Ishikawa (cell line): Measurements from ENCODE around the gene RPP21.

Source experiments
- CEBPB ChIP-seq: IDR thresholded peaks from 2 replicates; pipeline ENCODE4 v1.6.1; 2012
- CREB1 ChIP-seq: IDR thresholded peaks from 2 replicates; pipeline ENCODE4 v1.6.1; 2012; ENCODE audit warnings: low read depth
- EGR1 ChIP-seq: IDR thresholded peaks from 2 replicates; pipeline ENCODE4 v1.6.1; 2012
- EP300 ChIP-seq: IDR thresholded peaks from 2 replicates; pipeline ENCODE4 v1.6.1; 2012; ENCODE audit warnings: borderline replicate concordance
- FOXM1 ChIP-seq: IDR thresholded peaks from 2 replicates; pipeline ENCODE4 v1.6.1; 2012; ENCODE audit warnings: low read depth, borderline replicate concordance
- MAX ChIP-seq: IDR thresholded peaks from 2 replicates; pipeline ENCODE4 v1.6.1; 2012
- NFIC ChIP-seq: IDR thresholded peaks from 2 replicates; pipeline ENCODE4 v1.6.1; 2012
- RAD21 ChIP-seq: IDR thresholded peaks from 2 replicates; pipeline ENCODE4 v1.6.1; 2012; ENCODE audit warnings: low read depth
- REST ChIP-seq: IDR thresholded peaks from 2 replicates; pipeline ENCODE4 v1.6.1; 2012; ENCODE audit warnings: low read depth, mild to moderate bottlenecking
- TAF1 ChIP-seq: IDR thresholded peaks from 2 replicates; pipeline ENCODE4 v1.6.1; 2012; ENCODE audit warnings: low read depth, mild to moderate bottlenecking
- TCF12 ChIP-seq: IDR thresholded peaks from 2 replicates; pipeline ENCODE4 v1.6.1; 2012; ENCODE audit warnings: low read depth
- TEAD4 ChIP-seq: IDR thresholded peaks from 2 replicates; pipeline ENCODE4 v1.6.1; 2012
- USF1 ChIP-seq: IDR thresholded peaks from 2 replicates; pipeline ENCODE4 v1.6.1; 2012
- ZBTB7A ChIP-seq: IDR thresholded peaks from 2 replicates; pipeline ENCODE4 v1.6.1; 2012; ENCODE audit warnings: low read depth

The RPP21 gene

GRCh38 chr6:30322527-30323501, 22.1 kb upstream of the RPP21 start:
- TF ChIP-seq TCF12 = no peak
- TF ChIP-seq MAX = no peak
- no peak for TF ChIP-seq RAD21
- TF ChIP-seq EP300 = no peak
- TF ChIP-seq REST = no peak
- TF ChIP-seq FOXM1 = no peak
- TF ChIP-seq TAF1 = no peak

- TF ChIP-seq EGR1 (no peak), MAX (no peak), FOXM1 (no peak), RAD21 (no peak), EP300 (no peak), TEAD4 (no peak), ZBTB7A (no peak), CEBPB (no peak), NFIC (no peak), REST (no peak), CREB1 (no peak), TCF12 (no peak), USF1 (no peak), TAF1 (no peak)
Measured at GRCh38 chr6:30323806-30324205, 21.1 kb upstream of the RPP21 start.

- TF ChIP-seq NFIC = no peak
- no peak for TF ChIP-seq REST
- no peak for TF ChIP-seq TAF1
- TF ChIP-seq EP300 = no peak
- TF ChIP-seq FOXM1 = no peak
- no peak for TF ChIP-seq RAD21
- no peak for TF ChIP-seq USF1
- no peak for TF ChIP-seq TEAD4
- no peak for TF ChIP-seq ZBTB7A
- no peak for TF ChIP-seq TCF12
- no peak for TF ChIP-seq EGR1
Measured at GRCh38 chr6:30325150-30325872, 19.6 kb upstream of the RPP21 start.
